Measurements from ENCODE around the gene CD44. TPM values are rescaled to one million over a fixed set of nuclear protein-coding genes. Genes with fewer than 3 reads are reported as not detected.

CD44 gene
- total and polyA plus RNA-seq, 2 donors (not counting 1 experiment from before 2014, with no cell fraction given): 660 to 980 TPM

GRCh38 chr11:35152575-35152974 lies 13.6 kb downstream of the CD44 start:
- H3K27me3 ChIP-seq (ENCODE audit: control insufficient read depth, insufficient read depth, low read length): no peaks in the 10 kb centered on the region
- peaks cover 11% of the 10 kb centered on the region for H3K4me1 ChIP-seq (ENCODE audit: control insufficient read depth, extremely low read depth, insufficient read depth, low read length)
- no peak for DNase-seq (ENCODE audit: low read depth in 2 of 2)
- no peak overlapping the region for H2AFZ ChIP-seq (ENCODE audit: low read length)
- H3K4me2 ChIP-seq (ENCODE audit: extremely low read depth, insufficient read depth, low read length): no peak overlapping the region
- H3K79me2 ChIP-seq (ENCODE audit: control insufficient read depth, insufficient read depth, low read length): peaks cover 99% of the 10 kb centered on the region
- peaks cover 1% of the 10 kb centered on the region for H4K20me1 ChIP-seq (ENCODE audit: control insufficient read depth, extremely low read depth, insufficient read depth, low read length)
- TF ChIP-seq CTCF (conservative IDR thresholded peaks at IDR 0.05 in 1 of 2, IDR thresholded peaks at IDR 0.05 in 1 of 2; ENCODE audit: low read depth in 1 of 2, low read length in 2 of 2): no peak
- no peak for TF ChIP-seq EZH2 (IDR thresholded peaks at IDR 0.05; ENCODE audit: low read length, missing control alignments)
- peaks cover 10% of the 10 kb centered on the region for H3K36me3 ChIP-seq (ENCODE audit: control insufficient read depth, insufficient read depth, low read length)
- no peak overlapping the region for H3K9ac ChIP-seq (ENCODE audit: insufficient read depth, low read length)
- H3K27ac ChIP-seq (ENCODE audit: insufficient read depth, low read length): no peak overlapping the region
- no peak overlapping the region for H3K4me3 ChIP-seq (replicated peaks in 1 of 4; ENCODE audit: control extremely low read depth in 1 of 4, insufficient read depth in 1 of 4, low read depth in 3 of 4, low read length in 4 of 4)
- H3K9me3 ChIP-seq (ENCODE audit: control insufficient read depth, insufficient read depth, low read depth, low read length): no peaks in the 10 kb centered on the region

GRCh38 chr11:35153280-35153679 lies 14.3 kb downstream of the CD44 start:
- Histone ChIP-seq H3K27me3 (ENCODE audit: control insufficient read depth, insufficient read depth, low read length) (no peaks in the 10 kb centered on the region), H3K79me2 (ENCODE audit: control insufficient read depth, insufficient read depth, low read length) (peaks cover 100% of the 10 kb centered on the region), H3K4me3 (replicated peaks in 1 of 4; ENCODE audit: control extremely low read depth in 1 of 4, insufficient read depth in 1 of 4, low read depth in 3 of 4, low read length in 4 of 4) (no peak overlapping the region), H4K20me1 (ENCODE audit: control insufficient read depth, extremely low read depth, insufficient read depth, low read length) (peaks cover 3% of the 10 kb centered on the region), H3K4me1 (ENCODE audit: control insufficient read depth, extremely low read depth, insufficient read depth, low read length) (peaks cover 13% of the 10 kb centered on the region), H3K9ac (ENCODE audit: insufficient read depth, low read length) (no peak overlapping the region), H3K27ac (ENCODE audit: insufficient read depth, low read length) (no peak overlapping the region), H3K9me3 (ENCODE audit: control insufficient read depth, insufficient read depth, low read depth, low read length) (no peaks in the 10 kb centered on the region), H3K36me3 (ENCODE audit: control insufficient read depth, insufficient read depth, low read length) (peaks cover 8% of the 10 kb centered on the region), H3K4me2 (ENCODE audit: extremely low read depth, insufficient read depth, low read length) (no peak overlapping the region), H2AFZ (ENCODE audit: low read length) (no peak overlapping the region)
- DNase-seq (ENCODE audit: low read depth in 2 of 2): no peak
- TF ChIP-seq CTCF (conservative IDR thresholded peaks at IDR 0.05 in 1 of 2, IDR thresholded peaks at IDR 0.05 in 1 of 2; ENCODE audit: low read depth in 1 of 2, low read length in 2 of 2) (no peak), EZH2 (IDR thresholded peaks at IDR 0.05; ENCODE audit: low read length, missing control alignments) (no peak)

GRCh38 chr11:35154952-35155351 lies 16.0 kb downstream of the CD44 start:
- Histone ChIP-seq H3K27ac (ENCODE audit: insufficient read depth, low read length) (no peak overlapping the region), H3K36me3 (ENCODE audit: control insufficient read depth, insufficient read depth, low read length) (peaks cover 6% of the 10 kb centered on the region), H3K9me3 (ENCODE audit: control insufficient read depth, insufficient read depth, low read depth, low read length) (no peaks in the 10 kb centered on the region), H3K4me2 (ENCODE audit: extremely low read depth, insufficient read depth, low read length) (no peak overlapping the region), H3K9ac (ENCODE audit: insufficient read depth, low read length) (no peak overlapping the region), H4K20me1 (ENCODE audit: control insufficient read depth, extremely low read depth, insufficient read depth, low read length) (peaks cover 4% of the 10 kb centered on the region), H3K4me1 (ENCODE audit: control insufficient read depth, extremely low read depth, insufficient read depth, low read length) (peaks cover 19% of the 10 kb centered on the region), H3K27me3 (ENCODE audit: control insufficient read depth, insufficient read depth, low read length) (no peaks in the 10 kb centered on the region), H3K4me3 (replicated peaks in 1 of 4; ENCODE audit: control extremely low read depth in 1 of 4, insufficient read depth in 1 of 4, low read depth in 3 of 4, low read length in 4 of 4) (no peak overlapping the region), H2AFZ (ENCODE audit: low read length) (no peak overlapping the region), H3K79me2 (ENCODE audit: control insufficient read depth, insufficient read depth, low read length) (peaks cover 100% of the 10 kb centered on the region)
- TF ChIP-seq EZH2 (IDR thresholded peaks at IDR 0.05; ENCODE audit: low read length, missing control alignments): no peak
- TF ChIP-seq CTCF (conservative IDR thresholded peaks at IDR 0.05 in 1 of 2, IDR thresholded peaks at IDR 0.05 in 1 of 2; ENCODE audit: low read depth in 1 of 2, low read length in 2 of 2): no peak
- DNase-seq (ENCODE audit: low read depth in 2 of 2): no peak
